Fibroblast of mammary gland (primary cell): Measurements from ENCODE around the gene GMPR2.

Experiments
- DNase-seq: peaks from one replicate; pipeline ENCODE4 v3.0.0-alpha.2; 2010; ENCODE audit warnings: low read depth
- H3K4me3 ChIP-seq: 2 replicates; pipeline ENCODE4 v1.5.1; 2011; ENCODE audit warnings: low read depth, mild to moderate bottlenecking, low read length, moderate library complexity; ENCODE audit not compliant: control insufficient read depth
- CTCF ChIP-seq: conservative IDR thresholded peaks from 2 replicates; pipeline ENCODE4 v1.5.1; 2011; ENCODE audit warnings: low read depth, low read length, inconsistent platforms; ENCODE audit not compliant: control insufficient read depth, insufficient read depth

GMPR2 gene

GRCh38 chr14:24270537-24271133, 37.9 kb downstream of the GMPR2 start:
- TF ChIP-seq CTCF, result no peak

GRCh38 chr14:24271134-24271833, 38.6 kb downstream of the GMPR2 start, which contains the start of gene RABGGTA:
RABGGTA (minus strand) TSS chr14:24271597; CDS start chr14:24271115, 482 bp downstream.
- peak; percentile 82 for DNase-seq
- peak within 1 kb of the TSS; percentile 91 for H3K4me3 ChIP-seq
- TF ChIP-seq CTCF, result peak; percentile 44

More at GRCh38 chr14:24270537-24271133, 37.9 kb downstream of the GMPR2 start:
- H3K4me3 ChIP-seq, result peak overlapping the region; percentile 91
- DNase-seq, result no peak

- no peak for DNase-seq
- peak overlapping the region; percentile 91 for H3K4me3 ChIP-seq
- no peak for TF ChIP-seq CTCF
Measured at GRCh38 chr14:24271834-24272263, 39.1 kb downstream of the GMPR2 start.

- no peak for TF ChIP-seq CTCF
- DNase-seq, result no peak
- no peak overlapping the region for H3K4me3 ChIP-seq
Measured at GRCh38 chr14:24272467-24272866, 39.7 kb downstream of the GMPR2 start.

- no peak overlapping the region for H3K4me3 ChIP-seq
- no peak for TF ChIP-seq CTCF
Measured at GRCh38 chr14:24273422-24273998, 40.8 kb downstream of the GMPR2 start.

GRCh38 chr14:24274101-24274543, 41.4 kb downstream of the GMPR2 start:
- DNase-seq, result peak; percentile 6
- no peak for TF ChIP-seq CTCF
- no peak overlapping the region for H3K4me3 ChIP-seq

More at GRCh38 chr14:24273422-24273998, 40.8 kb downstream of the GMPR2 start:
- no peak for DNase-seq
